ENCODE measurements around the gene NUDT7.

DNA sequence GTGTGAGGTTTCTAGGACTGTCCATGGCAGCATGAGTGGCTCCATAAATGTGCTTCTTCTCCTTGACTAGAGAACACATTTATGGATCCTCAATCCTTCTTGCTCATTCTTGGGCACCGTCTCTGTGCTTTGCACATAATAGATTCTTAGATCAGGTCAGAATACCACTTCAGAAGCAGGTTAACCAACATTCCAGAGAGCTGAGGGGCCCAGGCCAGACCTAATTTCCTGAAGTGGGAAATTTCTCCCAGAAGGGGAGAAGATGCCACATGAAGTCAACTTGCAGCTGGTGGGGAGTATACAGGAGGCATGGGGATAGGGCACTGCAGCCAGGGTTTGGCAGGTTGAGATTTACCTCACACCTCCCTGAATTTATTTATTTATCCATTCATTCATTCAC is 41.7 kb downstream of the NUDT7 start:
- TF ChIP-seq, protein P1, sequence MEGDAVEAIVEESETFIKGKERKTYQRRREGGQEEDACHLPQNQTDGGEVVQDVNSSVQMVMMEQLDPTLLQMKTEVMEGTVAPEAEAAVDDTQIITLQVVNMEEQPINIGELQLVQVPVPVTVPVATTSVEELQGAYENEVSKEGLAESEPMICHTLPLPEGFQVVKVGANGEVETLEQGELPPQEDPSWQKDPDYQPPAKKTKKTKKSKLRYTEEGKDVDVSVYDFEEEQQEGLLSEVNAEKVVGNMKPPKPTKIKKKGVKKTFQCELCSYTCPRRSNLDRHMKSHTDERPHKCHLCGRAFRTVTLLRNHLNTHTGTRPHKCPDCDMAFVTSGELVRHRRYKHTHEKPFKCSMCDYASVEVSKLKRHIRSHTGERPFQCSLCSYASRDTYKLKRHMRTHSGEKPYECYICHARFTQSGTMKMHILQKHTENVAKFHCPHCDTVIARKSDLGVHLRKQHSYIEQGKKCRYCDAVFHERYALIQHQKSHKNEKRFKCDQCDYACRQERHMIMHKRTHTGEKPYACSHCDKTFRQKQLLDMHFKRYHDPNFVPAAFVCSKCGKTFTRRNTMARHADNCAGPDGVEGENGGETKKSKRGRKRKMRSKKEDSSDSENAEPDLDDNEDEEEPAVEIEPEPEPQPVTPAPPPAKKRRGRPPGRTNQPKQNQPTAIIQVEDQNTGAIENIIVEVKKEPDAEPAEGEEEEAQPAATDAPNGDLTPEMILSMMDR (IDR thresholded peaks at IDR 0.05; ENCODE audit: insufficient read depth, low read length): no peak
- TF ChIP-seq, protein P2, sequence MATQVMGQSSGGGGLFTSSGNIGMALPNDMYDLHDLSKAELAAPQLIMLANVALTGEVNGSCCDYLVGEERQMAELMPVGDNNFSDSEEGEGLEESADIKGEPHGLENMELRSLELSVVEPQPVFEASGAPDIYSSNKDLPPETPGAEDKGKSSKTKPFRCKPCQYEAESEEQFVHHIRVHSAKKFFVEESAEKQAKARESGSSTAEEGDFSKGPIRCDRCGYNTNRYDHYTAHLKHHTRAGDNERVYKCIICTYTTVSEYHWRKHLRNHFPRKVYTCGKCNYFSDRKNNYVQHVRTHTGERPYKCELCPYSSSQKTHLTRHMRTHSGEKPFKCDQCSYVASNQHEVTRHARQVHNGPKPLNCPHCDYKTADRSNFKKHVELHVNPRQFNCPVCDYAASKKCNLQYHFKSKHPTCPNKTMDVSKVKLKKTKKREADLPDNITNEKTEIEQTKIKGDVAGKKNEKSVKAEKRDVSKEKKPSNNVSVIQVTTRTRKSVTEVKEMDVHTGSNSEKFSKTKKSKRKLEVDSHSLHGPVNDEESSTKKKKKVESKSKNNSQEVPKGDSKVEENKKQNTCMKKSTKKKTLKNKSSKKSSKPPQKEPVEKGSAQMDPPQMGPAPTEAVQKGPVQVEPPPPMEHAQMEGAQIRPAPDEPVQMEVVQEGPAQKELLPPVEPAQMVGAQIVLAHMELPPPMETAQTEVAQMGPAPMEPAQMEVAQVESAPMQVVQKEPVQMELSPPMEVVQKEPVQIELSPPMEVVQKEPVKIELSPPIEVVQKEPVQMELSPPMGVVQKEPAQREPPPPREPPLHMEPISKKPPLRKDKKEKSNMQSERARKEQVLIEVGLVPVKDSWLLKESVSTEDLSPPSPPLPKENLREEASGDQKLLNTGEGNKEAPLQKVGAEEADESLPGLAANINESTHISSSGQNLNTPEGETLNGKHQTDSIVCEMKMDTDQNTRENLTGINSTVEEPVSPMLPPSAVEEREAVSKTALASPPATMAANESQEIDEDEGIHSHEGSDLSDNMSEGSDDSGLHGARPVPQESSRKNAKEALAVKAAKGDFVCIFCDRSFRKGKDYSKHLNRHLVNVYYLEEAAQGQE (IDR thresholded peaks at IDR 0.05; ENCODE audit: insufficient replicate concordance, low read depth): no peak
- TF ChIP-seq POLR2AphosphoS5 (IDR thresholded peaks at IDR 0.05; ENCODE audit: low read depth): no peak
